ENCODE measurements around the gene TMEM191B.
"Not testable (repeated sequence)": the region's sequence is repeated elsewhere in the genome, so short reads cannot be mapped to it uniquely, and the experiment has no call there.

The TMEM191B gene

GRCh38 chr22:18527752-18528596 is at the start of gene TMEM191B:
TMEM191B (plus strand) TSS chr22:18527802; CDS start chr22:18527981, 179 bp downstream.
- DNase-seq (ENCODE audit: low read depth in 2 of 2), result not testable (repeated sequence)

- DNase-seq (ENCODE audit: low read depth in 2 of 2), result not testable (repeated sequence)
Observed at GRCh38 chr22:18496227-18496626, 31.4 kb upstream of the TMEM191B start.

- not testable (repeated sequence) for DNase-seq (ENCODE audit: low read depth in 2 of 2)
Observed at GRCh38 chr22:18511327-18511726, 16.3 kb upstream of the TMEM191B start.

- DNase-seq (ENCODE audit: low read depth in 2 of 2), result not testable (repeated sequence)
Observed at GRCh38 chr22:18512378-18512777, 15.2 kb upstream of the TMEM191B start.

- not testable (repeated sequence) for DNase-seq (ENCODE audit: low read depth in 2 of 2)
Observed at GRCh38 chr22:18513454-18513853, 14.1 kb upstream of the TMEM191B start.

GRCh38 chr22:18518061-18518460 is 9.5 kb upstream of the TMEM191B start, which contains the start of gene GGTLC3:
GGTLC3 (minus strand) TSS chr22:18518161; CDS start chr22:18517897, 264 bp downstream.
- DNase-seq (ENCODE audit: low read depth in 2 of 2), result not testable (repeated sequence)

- DNase-seq (ENCODE audit: low read depth in 2 of 2), result not testable (repeated sequence)
Observed at GRCh38 chr22:18522762-18523161, 4.8 kb upstream of the TMEM191B start.

- not testable (repeated sequence) for DNase-seq (ENCODE audit: low read depth in 2 of 2)
Observed at GRCh38 chr22:18523328-18523727, 4.3 kb upstream of the TMEM191B start.

- DNase-seq (ENCODE audit: low read depth in 2 of 2), result peak; percentile 63 to 92
Observed at GRCh38 chr22:18528597-18529415, 1.2 kb downstream of the TMEM191B start.

- not testable (repeated sequence) for DNase-seq (ENCODE audit: low read depth in 2 of 2)
Observed at GRCh38 chr22:18529416-18530145, 2.0 kb downstream of the TMEM191B start.

- not testable (repeated sequence) for DNase-seq (ENCODE audit: low read depth in 2 of 2)
Observed at GRCh38 chr22:18533633-18534032, 6.0 kb downstream of the TMEM191B start.

GRCh38 chr22:18534315-18534714 is 6.7 kb downstream of the TMEM191B start:
- not testable (repeated sequence) for DNase-seq (ENCODE audit: low read depth in 2 of 2)

GRCh38 chr22:18539994-18540393 is 12.4 kb downstream of the TMEM191B start:
- DNase-seq (ENCODE audit: low read depth in 2 of 2), result not testable (repeated sequence)

GRCh38 chr22:18543400-18543799 is 15.8 kb downstream of the TMEM191B start:
- not testable (repeated sequence) for DNase-seq (ENCODE audit: low read depth in 2 of 2)

- DNase-seq (ENCODE audit: low read depth in 2 of 2), result not testable (repeated sequence)
Observed at GRCh38 chr22:18544615-18545014, 17.0 kb downstream of the TMEM191B start.

- not testable (repeated sequence) for DNase-seq (ENCODE audit: low read depth in 2 of 2)
Observed at GRCh38 chr22:18549458-18550179, 22.0 kb downstream of the TMEM191B start.

- not testable (repeated sequence) for DNase-seq (ENCODE audit: low read depth in 2 of 2)
Observed at GRCh38 chr22:18551046-18551445, 23.4 kb downstream of the TMEM191B start.

- not testable (repeated sequence) for DNase-seq (ENCODE audit: low read depth in 2 of 2)
Observed at GRCh38 chr22:18552839-18553597, 25.4 kb downstream of the TMEM191B start.

- DNase-seq (ENCODE audit: low read depth in 2 of 2), result not testable (repeated sequence)
Observed at GRCh38 chr22:18554280-18555256, 27.0 kb downstream of the TMEM191B start.
